WI38 (cell line): ENCODE measurements around the gene ANKRD13A.
"Not testable (repeated sequence)": the region's sequence is repeated elsewhere in the genome, so short reads cannot be mapped to it uniquely, and the experiment has no call there.

Experiments
- H3K4me3 ChIP-seq: 2 replicates; pipeline ENCODE4 v1.5.1; 2011; ENCODE audit warnings: low read depth, mild to moderate bottlenecking, control low read depth, low read length
- TF ChIP-seq, protein P1 (sequence below): IDR thresholded peaks from 2 replicates; pipeline ENCODE4 v1.5.1; 2012; ENCODE audit warnings: low read depth, mild to moderate bottlenecking, control low read depth, low read length

ANKRD13A gene

DNA sequence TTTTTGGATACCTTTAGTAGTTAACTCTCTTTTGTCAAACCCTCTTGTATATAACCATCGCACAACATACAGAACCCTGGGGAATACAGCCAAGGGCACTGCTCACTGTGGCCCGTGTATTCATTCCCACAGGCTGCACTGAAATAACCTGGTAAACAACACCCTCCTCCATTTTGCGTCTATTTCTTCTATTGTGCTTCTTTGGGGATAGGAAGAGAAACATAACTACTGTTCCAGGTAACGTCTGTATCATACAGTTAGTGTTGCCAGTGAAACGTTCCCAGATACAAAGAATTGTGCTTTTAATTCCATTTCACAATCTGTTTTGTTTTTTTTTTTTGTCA lies 39.5 kb downstream of the ANKRD13A start:
- TF ChIP-seq, protein P1, sequence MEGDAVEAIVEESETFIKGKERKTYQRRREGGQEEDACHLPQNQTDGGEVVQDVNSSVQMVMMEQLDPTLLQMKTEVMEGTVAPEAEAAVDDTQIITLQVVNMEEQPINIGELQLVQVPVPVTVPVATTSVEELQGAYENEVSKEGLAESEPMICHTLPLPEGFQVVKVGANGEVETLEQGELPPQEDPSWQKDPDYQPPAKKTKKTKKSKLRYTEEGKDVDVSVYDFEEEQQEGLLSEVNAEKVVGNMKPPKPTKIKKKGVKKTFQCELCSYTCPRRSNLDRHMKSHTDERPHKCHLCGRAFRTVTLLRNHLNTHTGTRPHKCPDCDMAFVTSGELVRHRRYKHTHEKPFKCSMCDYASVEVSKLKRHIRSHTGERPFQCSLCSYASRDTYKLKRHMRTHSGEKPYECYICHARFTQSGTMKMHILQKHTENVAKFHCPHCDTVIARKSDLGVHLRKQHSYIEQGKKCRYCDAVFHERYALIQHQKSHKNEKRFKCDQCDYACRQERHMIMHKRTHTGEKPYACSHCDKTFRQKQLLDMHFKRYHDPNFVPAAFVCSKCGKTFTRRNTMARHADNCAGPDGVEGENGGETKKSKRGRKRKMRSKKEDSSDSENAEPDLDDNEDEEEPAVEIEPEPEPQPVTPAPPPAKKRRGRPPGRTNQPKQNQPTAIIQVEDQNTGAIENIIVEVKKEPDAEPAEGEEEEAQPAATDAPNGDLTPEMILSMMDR: no peak
- no peak overlapping the region for H3K4me3 ChIP-seq

GRCh38 chr12:110039085-110039807 lies 40.0 kb downstream of the ANKRD13A start:
- TF ChIP-seq, protein P1: no peak
- H3K4me3 ChIP-seq: peak overlapping the region; percentile 11; the same call in 1 of the 2 replicates

DNA sequence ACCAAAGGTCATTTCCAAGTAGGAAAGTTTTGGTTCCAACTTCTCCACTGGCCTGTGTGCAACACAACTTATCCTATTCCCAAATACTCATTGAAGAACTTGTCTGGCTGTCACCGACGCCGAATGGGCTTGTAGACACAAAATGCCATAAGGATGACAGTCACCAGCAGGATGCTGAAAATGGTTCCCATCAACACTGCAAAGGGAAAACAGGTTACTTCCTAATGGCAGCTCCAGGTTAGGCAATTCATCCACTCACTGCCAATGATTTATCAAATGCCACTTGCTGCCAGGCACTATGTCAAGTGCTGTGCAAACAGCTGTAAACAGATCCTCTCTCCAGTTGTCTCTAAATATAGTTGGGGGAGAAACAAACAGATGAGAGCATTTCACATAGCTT lies 43.0 kb downstream of the ANKRD13A start:
- TF ChIP-seq, protein P1: no peak
- H3K4me3 ChIP-seq: no peak overlapping the region

DNA sequence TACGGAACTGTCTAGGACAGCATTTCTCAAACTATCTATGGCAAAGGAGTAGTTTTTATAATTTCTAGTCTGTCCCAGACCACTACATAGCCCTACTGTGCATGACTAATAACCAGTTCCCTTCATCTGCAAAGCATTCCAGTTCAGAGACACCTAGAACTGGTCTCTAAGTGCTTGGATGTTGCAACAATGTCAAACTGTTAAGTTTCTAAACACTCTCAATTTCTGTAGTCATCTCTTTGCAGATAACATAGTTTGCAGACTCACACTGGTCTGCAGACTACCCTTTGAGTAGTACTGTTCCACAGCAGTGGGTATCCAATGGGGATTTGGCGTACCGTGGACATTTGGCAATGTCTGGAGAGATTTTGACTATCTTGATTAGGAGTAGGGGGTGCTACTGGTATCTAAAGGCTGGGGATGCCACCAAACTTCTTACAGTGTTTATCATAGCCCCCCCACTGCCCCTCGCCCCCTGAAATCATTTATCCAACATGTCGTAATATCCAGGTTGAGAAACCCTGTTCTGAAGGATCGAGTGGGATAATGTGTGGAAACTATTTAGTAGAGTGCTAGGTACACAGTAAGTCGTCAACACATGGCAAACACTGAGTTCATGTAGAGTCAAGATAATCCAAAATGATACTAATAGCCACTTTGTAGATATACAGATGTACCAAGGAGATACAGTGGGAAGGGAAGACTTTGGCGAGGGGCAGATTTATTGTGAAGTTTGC lies 47.4 kb downstream of the ANKRD13A start:
- H3K4me3 ChIP-seq: no peak overlapping the region
- TF ChIP-seq, protein P1: no peak

GRCh38 chr12:110047297-110047940 lies 48.2 kb downstream of the ANKRD13A start:
- TF ChIP-seq, protein P1: no peak
- peak overlapping the region; percentile 89 for H3K4me3 ChIP-seq

DNA sequence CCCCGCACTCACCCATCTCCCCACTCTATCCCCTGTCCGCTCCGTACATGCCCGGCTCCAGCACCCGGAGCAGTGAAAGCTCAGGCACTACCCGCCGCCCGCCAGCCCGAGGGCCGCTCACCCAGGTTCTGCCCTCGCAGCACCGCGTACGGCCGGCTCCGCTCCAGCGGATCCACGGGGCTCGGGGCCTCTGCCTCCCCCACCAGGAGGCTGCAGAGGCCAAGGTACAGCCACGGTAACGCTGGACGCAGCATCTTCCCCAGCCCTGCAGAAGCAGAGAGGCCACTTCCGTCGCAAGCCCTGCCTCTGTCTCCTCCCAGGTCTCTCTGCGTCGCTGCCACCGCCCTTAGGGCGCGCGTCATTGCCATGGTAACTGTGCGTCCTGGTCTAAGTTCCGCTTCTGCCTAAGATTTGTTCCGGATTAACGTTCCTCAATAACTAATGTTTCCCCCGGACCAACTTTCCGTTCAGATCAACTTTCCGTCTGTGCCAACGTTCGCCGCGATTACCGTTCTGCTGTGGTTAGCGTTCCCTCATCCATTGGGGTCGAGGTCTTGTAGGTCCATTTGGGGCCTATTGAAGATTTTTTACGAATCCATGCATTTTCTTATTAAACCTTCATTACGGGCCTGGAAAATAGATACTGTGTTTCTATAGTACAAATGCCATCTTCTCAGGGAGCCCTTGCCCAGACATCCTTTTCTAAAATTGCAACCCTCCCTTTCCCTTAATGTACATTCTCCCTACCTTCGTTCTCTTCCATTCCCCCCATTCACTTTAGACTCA lies 49.2 kb downstream of the ANKRD13A start, which contains the start of gene C12orf76:
TSS of gene C12orf76 (minus strand) at position 281 of the 786 bp plus-strand sequence. CDS start at position 254, 27 bp downstream.
- H3K4me3 ChIP-seq: peak within 1 kb of the TSS; percentile 89
- TF ChIP-seq, protein P1: no peak

DNA sequence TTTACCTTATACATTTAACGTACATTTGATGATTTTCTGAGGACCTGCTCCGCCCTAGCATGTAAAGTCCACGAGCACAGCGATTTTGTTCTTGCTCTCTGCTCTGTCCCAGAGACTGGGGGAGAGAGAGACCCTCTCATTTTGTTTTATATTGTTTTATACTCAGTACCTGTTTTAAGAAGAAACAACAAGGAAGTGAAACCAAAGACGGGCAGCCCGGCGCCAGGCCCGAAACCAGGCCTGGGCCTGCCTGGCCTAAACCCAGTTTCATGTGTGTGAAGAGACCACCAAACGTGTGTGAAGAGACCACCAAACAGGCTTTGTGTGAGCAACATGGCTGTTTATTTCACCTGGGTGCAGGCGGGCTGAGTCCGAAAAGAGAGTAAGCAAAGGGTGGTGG lies 49.8 kb downstream of the ANKRD13A start:
- H3K4me3 ChIP-seq: peak overlapping the region; percentile 89

GRCh38 chr12:110049666-110050065 lies 50.4 kb downstream of the ANKRD13A start:
- H3K4me3 ChIP-seq: not testable (repeated sequence)
